GM21717 (cell line): ENCODE measurements around the gene DVL1.

Experiments used
- ATAC-seq: cut with Tn5 transposase; IDR thresholded peaks from one replicate; pipeline ENCODE4 v1.9.1; 2021; ENCODE audit warnings: mild to moderate bottlenecking, moderate library complexity; ENCODE audit not compliant: unreplicated experiment

DVL1 gene

DNA sequence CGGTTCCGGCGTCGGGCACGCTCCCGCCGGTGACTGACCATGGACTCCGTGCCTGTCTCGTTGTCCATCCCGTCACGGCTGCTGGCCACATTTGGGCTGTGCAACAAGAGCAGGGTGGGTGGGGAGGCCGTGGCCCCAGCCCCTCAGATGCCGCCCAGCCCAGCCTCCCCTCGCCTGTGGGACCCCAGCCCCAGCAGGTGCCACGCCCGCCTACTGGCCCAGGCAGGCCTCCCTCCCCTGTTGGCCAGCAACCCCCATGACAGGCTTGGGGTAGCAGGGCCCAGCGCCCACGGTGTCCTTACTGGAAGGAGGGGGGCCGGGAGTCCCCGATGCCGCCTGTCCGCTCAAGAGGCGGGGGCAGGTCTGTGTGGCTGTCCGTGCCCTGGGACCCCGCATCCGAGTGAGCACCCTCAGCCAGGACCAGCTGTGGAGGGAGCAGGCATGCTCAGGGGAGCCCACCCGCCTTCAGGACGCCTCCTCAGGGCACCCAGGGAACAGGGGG is 7.1 kb downstream of the DVL1 start:
- no peak for ATAC-seq

DNA sequence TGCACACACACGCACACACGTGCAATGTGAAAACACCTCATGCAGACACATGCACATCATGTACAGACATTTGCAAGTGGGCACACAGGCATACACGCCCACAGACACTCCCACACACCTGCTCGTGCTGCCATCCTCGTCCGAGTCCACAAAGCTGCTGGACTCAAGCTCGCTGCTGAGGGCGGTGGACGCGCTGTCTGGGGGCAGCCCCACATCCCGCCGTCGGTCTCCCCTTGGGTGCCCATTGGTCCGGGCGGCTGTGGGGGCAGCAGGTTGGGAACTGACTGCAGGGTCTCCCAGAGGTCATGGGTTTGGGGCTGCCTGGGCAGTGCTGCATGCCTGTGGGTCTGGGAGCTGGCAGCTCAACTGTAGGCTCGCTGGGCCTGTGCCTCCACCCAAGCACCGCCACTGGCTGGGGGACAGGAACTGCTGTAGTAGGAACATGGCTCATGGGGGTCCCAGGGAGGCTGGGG is 7.6 kb downstream of the DVL1 start:
- ATAC-seq = no peak

DNA sequence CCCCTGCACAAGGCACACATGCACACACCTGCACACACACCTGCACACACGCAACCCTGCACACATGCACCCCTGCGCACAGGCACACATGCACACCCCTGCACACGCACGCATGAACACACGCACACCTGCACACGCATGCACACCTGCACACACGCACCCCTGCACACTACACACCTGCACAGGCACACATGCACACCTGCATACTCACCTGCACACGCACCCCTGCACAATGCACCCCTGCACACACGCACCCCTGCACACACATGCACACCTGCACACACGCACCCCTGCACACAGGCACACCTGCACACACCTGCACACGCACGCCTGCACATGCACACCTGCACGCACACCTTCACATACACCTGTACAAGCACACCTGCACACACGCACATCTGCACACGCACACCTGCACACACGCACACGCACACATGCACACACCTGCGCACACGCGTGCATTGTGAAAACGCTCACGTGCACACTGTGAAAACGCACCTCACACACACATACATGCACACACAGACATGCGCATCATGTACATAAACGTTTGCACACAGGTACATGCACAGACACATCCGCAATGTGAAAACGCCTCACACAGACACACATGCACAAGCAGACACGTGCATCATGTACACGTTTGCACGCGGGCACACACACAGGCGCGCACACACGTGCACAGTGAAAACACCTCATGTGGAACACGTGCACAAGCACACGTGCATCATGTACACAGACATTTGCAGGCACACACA is 8.2 kb downstream of the DVL1 start:
- ATAC-seq = no peak

DNA sequence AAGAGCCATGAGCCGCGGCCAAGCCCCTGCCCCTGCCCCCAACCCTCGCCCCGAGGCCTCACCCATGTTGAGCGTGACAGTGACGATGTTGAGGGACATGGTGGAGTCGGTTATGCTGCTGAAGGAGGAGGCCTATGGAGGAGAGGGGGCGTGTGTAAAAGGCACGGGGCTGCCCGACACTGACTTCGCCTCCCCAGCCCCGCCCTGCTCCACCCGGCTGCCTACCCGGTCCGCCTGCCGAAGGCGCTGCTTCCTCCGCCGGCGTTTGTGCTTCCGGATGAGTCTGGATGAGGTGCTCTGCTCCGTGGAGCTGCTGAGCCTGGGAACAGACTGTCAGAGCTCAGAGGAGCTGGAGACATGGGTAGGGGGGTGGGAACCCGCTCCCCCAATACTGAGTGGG is 9.0 kb downstream of the DVL1 start:
- no peak for ATAC-seq

DNA sequence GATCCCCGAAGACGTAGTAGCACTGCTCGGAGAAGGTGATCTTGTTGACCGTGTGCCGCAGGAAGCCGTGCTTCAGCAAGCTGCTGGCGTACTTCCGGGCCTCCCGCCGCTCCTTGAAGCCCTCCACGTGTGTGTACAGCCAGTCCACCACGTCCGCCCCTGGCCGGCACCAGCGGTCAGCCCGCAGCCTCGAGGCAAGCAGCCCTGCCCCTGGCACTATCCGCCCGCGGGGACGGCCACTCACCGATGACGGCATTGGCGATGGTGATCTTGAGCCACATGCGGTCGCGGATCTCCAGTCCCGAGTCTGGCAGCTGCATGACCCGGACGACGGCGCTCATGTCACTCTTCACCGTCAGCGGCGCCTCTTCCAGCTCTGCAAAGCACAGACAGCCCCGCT is 10.9 kb downstream of the DVL1 start:
- no peak for ATAC-seq

DNA sequence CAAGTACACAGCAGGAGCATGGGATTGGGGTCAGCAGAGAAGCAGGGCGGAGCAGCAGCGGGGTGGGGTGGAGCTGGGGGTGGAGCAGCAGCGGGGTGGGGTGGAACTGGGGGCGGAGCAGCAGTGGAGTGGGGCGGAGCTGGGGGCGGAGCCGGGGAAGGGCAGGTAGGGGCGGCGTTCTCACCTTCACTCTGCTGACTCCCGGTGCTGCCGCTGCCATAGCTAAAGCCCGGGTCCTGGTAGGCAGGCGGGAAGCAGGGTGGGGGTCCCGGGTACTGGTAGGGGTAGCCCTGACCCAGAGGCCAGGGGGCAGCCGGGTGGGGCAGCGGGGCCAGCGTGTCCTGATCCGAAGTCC is 11.4 kb downstream of the DVL1 start:
- no peak for ATAC-seq

DNA sequence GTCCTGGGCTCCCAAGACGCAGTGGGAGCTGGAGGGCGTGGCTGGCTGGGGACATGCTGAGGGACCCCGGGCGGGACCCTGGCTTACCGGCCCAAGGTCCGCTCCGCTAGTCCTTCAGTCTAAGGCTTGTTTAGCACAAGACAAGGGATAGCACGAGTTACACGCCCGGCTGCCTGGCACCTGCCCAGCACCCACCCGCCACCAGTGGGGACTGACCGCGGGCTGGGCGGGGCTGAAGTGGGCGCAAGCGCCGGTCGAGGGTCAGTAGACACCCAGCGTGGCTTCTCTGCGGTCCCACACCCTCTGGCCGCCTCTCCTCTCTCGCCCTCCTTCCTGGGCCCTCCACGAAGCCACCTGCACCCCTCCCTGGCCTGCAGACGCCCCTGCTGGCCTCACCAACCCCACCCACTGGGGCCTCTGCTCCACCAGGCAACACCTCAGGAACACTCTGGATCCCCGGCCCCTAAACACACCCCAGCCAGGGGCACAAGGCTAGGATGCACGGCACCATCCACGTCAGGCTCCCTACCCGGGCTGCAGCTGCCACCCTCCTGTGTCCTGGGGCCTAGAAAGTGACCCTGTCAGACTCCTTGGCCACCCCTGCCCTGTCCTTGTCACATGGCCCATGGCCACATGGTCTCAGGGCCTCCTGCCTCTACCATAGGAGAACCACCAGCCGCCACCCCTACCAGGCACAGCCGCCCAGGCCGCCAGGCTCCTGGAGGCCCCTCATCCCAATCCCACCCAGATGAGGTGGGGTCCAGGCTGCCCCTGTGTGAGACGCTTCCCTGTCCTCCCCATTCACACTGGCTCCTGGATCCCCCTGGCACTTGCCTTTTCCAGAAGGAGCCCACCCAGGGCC is 12.1 kb downstream of the DVL1 start:
- no peak for ATAC-seq

DNA sequence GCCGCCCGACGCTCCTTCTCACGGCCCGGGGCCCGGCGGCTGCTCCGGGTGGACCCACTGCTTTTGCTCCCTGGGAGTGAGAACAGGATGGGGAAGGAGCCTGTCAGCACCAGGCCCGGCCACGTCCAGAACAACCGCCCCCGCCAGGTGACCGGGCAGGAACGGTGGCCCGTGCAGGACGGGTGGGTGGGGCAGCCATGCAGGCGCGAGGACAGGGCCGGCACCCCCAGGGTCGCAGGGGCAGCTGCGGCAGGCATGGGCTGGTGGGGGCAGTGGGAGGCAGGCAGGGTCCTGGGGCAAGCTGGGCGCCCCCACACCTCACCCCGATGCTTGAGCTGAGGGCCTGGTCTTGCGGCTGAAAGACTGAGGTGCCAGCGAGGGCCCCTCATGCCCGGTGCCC is 12.8 kb downstream of the DVL1 start:
- no peak for ATAC-seq

DNA sequence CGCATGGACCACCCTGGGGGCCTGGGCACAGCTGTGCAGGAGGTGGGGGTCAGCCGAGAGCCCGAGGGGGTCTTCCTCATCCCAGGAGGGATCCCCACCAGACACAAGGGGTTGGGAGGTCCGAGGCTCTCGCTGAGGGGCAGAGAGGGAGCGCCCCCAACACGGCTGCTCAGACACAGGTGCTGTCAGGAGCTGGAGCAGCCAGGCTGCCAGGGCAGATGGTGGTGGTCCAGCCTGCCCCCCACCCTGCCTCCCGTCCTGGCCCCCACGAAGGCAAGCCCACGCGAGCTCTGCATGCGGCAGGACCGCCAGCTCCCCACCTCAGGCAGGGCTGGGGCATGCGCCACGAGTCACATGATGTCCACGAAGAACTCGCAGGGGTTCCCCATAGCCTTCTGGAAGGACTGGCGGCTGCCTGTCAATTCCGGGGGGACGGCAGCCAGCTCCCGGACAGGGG is 13.4 kb downstream of the DVL1 start:
- no peak for ATAC-seq

DNA sequence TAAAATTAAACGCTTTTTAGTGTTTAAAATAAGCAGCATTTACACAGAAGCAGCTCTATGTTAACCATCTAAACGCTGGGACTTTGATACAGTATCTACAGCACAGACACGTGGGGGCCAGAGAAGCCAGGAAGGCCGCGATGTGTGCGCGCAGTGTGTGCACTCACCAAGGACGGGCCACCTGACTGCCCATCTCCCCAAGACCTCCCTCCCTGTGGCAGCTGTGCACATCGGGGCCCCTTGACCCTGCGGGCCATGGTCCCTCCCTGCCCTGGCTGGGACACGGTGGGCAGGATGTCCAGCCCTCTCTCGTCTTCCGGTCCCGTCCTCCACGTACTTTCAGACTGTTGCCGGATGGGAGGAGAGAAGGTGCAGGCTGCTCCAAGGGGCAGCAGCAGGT is 13.9 kb downstream of the DVL1 start:
- ATAC-seq = no peak

DNA sequence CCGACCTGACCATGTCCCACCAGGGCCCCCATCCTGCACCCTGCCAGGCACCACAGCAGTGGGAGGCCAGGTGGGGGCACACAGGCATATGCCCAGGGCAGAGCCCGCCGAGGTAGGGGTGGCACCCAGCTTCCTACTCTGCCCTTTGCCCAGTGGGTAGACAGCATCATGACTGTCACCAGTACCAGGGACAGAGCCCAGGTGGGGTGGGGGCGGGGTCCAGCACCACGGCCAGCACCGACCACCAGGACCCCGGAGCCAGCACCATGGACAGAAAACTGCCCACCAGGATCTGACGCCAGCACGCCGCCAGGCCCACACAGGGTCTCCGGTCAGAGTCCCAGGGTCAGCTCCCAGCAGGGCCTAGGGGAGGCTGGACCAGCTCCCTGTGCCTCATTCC is 14.4 kb downstream of the DVL1 start:
- ATAC-seq = no peak

DNA sequence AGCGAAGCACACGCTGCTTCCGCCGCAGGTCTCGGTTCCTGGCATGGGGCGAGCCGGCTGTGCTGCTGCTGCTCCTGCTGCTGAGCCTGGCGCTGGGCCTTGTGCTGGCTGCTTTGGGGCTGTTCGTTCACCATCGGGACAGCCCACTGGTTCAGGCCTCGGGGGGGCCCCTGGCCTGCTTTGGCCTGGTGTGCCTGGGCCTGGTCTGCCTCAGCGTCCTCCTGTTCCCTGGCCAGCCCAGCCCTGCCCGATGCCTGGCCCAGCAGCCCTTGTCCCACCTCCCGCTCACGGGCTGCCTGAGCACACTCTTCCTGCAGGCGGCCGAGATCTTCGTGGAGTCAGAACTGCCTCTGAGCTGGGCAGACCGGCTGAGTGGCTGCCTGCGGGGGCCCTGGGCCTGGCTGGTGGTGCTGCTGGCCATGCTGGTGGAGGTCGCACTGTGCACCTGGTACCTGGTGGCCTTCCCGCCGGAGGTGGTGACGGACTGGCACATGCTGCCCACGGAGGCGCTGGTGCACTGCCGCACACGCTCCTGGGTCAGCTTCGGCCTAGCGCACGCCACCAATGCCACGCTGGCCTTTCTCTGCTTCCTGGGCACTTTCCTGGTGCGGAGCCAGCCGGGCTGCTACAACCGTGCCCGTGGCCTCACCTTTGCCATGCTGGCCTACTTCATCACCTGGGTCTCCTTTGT is 15.5 kb downstream of the DVL1 start:
- ATAC-seq = no peak

DNA sequence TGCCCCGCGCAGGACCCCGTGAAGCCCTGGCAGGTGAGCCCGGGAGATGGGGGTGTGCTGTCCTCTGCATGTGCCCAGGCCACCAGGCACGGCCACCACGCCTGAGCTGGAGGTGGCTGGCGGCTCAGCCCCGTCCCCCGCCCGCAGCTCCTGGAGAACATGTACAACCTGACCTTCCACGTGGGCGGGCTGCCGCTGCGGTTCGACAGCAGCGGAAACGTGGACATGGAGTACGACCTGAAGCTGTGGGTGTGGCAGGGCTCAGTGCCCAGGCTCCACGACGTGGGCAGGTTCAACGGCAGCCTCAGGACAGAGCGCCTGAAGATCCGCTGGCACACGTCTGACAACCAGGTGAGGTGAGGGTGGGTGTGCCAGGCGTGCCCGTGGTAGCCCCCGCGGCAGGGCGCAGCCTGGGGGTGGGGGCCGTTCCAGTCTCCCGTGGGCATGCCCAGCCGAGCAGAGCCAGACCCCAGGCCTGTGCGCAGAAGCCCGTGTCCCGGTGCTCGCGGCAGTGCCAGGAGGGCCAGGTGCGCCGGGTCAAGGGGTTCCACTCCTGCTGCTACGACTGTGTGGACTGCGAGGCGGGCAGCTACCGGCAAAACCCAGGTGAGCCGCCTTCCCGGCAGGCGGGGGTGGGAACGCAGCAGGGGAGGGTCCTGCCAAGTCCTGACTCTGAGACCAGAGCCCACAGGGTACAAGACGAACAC is 16.3 kb downstream of the DVL1 start:
- ATAC-seq = no peak

DNA sequence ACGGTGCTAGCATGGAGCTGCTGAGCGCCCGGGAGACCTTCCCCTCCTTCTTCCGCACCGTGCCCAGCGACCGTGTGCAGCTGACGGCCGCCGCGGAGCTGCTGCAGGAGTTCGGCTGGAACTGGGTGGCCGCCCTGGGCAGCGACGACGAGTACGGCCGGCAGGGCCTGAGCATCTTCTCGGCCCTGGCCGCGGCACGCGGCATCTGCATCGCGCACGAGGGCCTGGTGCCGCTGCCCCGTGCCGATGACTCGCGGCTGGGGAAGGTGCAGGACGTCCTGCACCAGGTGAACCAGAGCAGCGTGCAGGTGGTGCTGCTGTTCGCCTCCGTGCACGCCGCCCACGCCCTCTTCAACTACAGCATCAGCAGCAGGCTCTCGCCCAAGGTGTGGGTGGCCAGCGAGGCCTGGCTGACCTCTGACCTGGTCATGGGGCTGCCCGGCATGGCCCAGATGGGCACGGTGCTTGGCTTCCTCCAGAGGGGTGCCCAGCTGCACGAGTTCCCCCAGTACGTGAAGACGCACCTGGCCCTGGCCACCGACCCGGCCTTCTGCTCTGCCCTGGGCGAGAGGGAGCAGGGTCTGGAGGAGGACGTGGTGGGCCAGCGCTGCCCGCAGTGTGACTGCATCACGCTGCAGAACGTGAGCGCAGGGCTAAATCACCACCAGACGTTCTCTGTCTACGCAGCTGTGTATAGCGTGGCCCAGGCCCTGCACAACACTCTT is 17.0 kb downstream of the DVL1 start:
- ATAC-seq = no peak

DNA sequence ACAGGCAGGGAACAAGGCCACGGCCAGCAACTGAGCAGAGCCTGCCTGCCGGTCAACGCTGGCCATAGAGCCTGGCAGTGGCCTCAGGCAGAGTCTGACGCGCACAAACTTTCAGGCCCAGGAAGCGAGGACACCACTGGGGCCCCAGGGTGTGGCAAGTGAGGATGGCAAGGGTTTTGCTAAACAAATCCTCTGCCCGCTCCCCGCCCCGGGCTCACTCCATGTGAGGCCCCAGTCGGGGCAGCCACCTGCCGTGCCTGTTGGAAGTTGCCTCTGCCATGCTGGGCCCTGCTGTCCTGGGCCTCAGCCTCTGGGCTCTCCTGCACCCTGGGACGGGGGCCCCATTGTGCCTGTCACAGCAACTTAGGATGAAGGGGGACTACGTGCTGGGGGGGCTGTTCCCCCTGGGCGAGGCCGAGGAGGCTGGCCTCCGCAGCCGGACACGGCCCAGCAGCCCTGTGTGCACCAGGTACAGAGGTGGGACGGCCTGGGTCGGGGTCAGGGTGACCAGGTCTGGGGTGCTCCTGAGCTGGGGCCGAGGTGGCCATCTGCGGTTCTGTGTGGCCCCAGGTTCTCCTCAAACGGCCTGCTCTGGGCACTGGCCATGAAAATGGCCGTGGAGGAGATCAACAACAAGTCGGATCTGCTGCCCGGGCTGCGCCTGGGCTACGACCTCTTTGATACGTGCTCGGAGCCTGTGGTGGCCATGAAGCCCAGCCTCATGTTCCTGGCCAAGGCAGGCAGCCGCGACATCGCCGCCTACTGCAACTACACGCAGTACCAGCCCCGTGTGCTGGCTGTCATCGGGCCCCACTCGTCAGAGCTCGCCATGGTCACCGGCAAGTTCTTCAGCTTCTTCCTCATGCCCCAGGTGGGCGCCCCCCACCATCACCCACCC is 17.9 kb downstream of the DVL1 start, which contains the start of gene TAS1R3:
TSS of gene TAS1R3 (plus strand) at position 213 of the 898 bp plus-strand sequence. CDS start at position 279, 66 bp downstream.
- no peak for ATAC-seq

DNA sequence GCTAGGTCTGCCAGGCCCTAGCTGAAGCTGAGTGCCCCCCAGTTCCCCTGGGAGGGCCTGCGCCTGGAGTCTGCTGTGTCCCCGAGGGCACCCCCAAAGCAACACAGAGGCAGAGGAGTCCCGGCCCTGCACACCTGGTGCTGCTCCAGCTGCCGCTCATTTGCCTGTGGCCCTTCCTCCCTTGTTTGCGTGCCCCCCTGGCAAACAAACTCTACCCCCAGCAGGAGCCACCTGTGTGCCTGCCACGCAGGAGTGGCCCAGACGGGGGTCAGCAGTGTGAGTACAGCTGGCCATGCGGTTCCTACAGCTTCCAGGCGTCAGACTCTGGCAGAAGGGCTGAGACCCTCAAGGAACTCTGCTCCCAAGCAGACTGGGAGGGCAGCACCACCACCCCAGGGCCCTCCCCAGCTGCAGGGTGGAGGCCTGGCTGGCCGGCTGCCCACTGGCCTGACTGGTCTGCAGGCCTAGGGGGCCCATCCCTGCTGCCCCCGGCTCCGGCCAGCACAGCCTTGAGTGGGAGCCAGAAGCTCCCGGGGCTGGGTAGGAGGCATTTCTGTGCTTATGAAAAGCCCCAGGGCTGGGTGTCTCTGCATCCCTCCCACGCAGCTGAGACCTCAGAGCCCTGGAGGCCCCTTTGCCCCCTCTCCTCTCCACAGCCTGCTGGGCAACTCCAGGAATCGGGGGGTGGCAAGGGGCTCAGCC is 18.7 kb downstream of the DVL1 start:
- no peak for ATAC-seq

DNA sequence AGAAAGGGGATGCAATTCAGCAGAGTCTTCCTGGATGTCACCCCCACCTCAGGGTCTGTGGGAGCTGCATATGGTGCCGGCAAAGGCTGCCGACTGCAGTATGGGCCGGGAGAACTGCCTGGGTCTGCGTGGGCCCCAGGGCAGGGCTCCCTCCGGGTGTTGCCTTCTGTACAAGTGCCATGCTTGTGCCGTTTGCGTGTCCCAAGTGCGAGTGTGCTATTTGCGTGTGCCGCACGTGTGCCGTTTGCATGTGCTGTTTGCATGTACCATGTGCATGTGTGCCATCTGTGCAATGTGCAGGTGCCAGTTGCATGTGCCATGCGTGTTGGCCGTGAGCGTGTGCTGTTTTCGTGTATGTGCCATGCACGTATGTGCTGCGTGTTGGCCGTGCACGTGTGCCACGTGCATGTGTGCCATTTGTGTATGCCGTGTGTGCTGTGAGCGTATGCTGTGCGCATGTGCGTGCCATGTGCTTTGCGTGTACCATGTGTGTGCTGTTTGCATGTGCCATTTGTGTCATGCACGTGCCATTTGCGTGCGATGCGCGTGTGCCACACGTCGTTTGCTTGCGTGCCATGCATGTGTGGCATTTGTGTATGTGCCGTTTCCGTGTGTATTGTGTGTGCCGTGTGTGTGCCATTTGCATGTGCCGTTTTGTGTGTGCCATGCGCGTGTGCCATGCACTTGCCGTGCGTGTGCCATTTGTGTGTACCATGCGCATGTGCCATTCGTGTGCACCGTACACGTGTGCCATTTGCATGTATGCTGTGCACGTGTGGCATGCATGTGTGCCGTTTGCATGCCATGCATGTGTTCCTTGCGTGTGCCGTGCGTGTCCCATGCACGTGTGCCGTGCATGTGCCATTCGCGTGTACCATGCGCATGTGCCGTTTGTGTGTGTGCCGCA is 19.7 kb downstream of the DVL1 start:
- no peak for ATAC-seq
